ENCODE data around the gene EFCAB8. TPM values are rescaled to one million over a fixed set of nuclear protein-coding genes. Genes with fewer than 3 reads are reported as not detected.
"Not testable (repeated sequence)": the region's sequence is repeated elsewhere in the genome, so short reads cannot be mapped to it uniquely, and the experiment has no call there.

Gene EFCAB8
- total RNA-seq, 1 donor from 2014 or later: 0.54 TPM

DNA sequence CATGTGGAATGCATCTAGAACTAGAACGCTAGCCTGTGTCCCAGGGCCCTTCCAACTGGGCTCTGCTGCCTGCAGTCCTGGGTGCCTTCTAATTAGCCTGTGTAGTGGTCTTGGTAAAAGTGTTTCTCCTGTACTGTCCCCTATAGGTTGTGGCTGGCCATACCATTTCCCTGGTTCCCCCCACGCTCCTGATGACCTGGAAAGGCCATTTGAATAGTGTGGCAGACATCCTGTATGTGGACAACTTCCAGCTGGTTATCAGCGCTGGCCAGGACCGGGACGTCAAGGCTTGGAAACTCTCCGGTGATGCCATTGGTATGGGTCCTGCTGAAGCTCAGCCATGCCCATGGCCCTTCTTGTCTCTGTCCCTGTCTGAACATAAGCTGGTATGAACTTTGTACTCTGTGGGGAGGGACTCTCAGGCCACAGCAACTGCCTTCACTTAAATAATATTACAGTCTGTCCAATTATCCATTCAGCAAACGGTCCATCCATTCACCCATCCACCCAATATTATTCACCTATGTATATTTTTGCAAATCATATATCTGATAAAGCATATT, 84.8 kb downstream of the EFCAB8 start:
- intact Hi-C loops (cut with micrococcal nuclease): no loop called here
- H3K36me3 Mint-ChIP-seq (ENCODE audit: low read depth): no peaks in the 10 kb centered on the region
- no peak overlapping the region for H3K4me3 Mint-ChIP-seq
- H3K4me1 Mint-ChIP-seq: peaks cover 16% of the 10 kb centered on the region
- peaks cover 2% of the 10 kb centered on the region for H3K27me3 Mint-ChIP-seq
- no peak overlapping the region for H3K27ac Mint-ChIP-seq
- DNase-seq: no peak
- no peaks in the 10 kb centered on the region for H3K9me3 Mint-ChIP-seq

DNA sequence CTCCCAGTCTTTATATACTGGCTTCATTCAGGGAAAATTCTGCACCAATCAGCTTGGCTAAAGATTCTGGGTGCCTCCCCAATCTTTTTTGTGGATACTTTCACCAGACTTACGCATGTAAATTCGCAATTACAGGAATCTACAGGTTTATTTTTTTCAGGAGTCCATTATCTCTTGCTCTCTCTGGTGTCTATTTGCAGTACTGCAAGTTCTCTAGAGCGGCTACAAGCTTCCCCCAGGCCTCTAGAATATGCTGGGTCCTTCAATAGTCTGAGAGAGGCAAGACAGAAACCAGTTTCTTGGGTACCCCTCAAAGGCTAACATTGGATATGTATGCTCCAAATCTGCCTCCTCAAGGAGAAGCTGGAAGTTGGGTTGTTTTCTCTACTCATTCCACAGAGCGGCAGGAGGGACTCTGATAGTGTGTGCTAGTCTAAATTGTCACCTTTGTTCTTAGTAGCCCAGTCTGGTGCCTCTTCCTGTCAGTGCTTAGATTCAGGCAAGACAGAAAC, 87.0 kb downstream of the EFCAB8 start:
- DNase-seq: peak; percentile 80
- intact Hi-C loops (cut with micrococcal nuclease): no loop called here
- H3K4me3 Mint-ChIP-seq: no peak overlapping the region

DNA sequence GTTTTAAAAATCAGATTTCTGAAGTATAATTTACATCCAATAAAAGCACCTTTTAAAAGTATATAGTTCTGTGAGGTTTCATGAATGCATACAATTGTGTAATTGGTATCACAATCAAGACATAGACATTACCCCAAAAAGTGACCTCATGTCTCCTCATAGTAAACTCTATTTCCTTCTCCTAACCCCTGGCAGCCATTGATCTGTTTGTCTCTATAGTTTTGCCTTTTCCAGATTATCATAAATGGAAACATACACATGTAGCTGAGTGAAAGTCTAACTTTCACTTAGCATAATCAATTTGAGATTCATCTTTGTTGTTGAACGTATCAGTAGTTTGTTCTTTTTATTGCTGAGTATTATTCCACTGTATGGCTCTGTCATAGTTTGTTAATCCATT, 87.9 kb downstream of the EFCAB8 start:
- no peaks in the 10 kb centered on the region for H3K9me3 Mint-ChIP-seq
- peaks cover 28% of the 10 kb centered on the region for H3K4me1 Mint-ChIP-seq
- no peak overlapping the region for H3K27ac Mint-ChIP-seq
- H3K27me3 Mint-ChIP-seq: peaks cover 2% of the 10 kb centered on the region
- intact Hi-C loops (cut with micrococcal nuclease): loop anchor here (1.0 kb wide), 1 partner anchor 44 kb away; no protein-coding TSS in a partner anchor
- DNase-seq: no peak
- no peaks in the 10 kb centered on the region for H3K36me3 Mint-ChIP-seq (ENCODE audit: low read depth)
- no peak overlapping the region for H3K4me3 Mint-ChIP-seq

More for the DNA sequence above, 87.0 kb downstream of the EFCAB8 start:
- Mint-ChIP-seq H3K27ac (peak overlapping the region; percentile 71), H3K4me1 (peaks cover 26% of the 10 kb centered on the region), H3K36me3 (ENCODE audit: low read depth) (no peaks in the 10 kb centered on the region), H3K9me3 (no peaks in the 10 kb centered on the region), H3K27me3 (peaks cover 2% of the 10 kb centered on the region)

DNA sequence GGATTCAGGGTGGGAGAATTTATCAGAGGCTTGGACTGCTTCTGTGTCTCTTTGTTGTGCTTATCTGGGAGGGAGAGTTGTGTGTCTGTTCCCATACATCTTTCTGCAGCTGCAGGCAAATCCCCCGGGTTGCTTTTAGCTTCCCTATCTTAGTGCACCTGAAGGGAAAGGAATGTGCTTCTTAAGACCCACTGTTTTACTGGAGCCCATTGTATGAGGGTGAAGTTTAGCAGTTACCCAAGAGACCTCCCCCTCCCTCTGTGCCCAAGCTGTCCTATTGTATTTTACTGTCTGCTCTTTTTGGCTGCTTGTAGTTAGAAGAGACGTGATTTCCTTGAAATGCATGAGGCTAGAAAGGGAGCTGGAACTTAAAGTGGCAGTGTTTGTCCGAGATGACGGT, 91.8 kb downstream of the EFCAB8 start:
- H3K4me3 Mint-ChIP-seq; H3K27ac Mint-ChIP-seq; DNase-seq; H3K9me3 Mint-ChIP-seq; intact Hi-C loops (cut with micrococcal nuclease); H3K27me3 Mint-ChIP-seq; H3K36me3 Mint-ChIP-seq (ENCODE audit: low read depth): not testable (repeated sequence)
- peaks cover 27% of the 10 kb centered on the region for H3K4me1 Mint-ChIP-seq

DNA sequence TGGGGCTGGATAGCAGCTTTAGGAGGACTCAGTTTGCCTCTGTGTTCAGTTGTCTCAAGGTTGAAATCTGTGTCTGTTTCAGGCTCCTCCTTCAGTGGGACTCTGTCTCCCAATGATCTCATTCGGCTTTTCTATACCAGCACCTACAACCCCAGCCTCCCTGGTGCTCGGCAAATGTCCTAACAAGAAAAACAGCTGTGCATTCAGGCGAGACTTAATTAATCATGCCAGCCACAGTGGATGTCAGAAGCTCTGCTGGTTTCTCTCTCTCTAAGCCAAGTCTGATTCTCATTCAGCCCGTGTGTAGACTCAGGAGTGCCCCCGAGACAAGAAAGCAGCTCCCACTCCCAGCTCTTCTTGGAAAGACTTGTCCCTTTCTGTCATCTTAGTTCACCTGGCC, 98.7 kb downstream of the EFCAB8 start:
- Mint-ChIP-seq H3K36me3 (ENCODE audit: low read depth) (peaks cover 8% of the 10 kb centered on the region), H3K9me3 (peaks cover 11% of the 10 kb centered on the region), H3K27ac (no peak overlapping the region), H3K4me1 (peaks cover 2% of the 10 kb centered on the region), H3K27me3 (no peaks in the 10 kb centered on the region), H3K4me3 (no peak overlapping the region)
- intact Hi-C loops (cut with micrococcal nuclease): no loop called here
- DNase-seq: no peak

DNA sequence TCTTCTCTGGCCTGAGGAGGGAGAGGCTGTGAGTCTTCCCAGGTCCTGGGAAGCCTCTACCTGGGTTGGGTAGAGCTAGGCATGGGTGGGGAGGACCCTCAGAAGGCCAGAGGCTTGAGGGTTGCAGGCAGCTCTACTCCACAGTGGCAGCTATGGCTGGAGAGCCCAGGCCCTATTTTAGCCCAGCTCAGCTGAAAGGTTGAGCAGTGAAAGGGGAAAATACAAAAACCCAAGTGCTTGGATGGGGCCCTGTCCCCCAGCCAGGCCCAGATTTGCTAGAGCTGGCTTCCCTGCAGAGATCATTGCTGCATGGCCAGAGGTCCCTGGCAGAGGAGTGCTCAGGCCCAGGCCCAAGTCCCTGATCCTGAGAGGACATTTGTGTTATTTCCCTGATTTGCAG, 99.9 kb downstream of the EFCAB8 start:
- no peak overlapping the region for H3K27ac Mint-ChIP-seq
- H3K36me3 Mint-ChIP-seq (ENCODE audit: low read depth): peaks cover 8% of the 10 kb centered on the region
- DNase-seq: no peak
- intact Hi-C loops (cut with micrococcal nuclease): no loop called here
- peaks cover 7% of the 10 kb centered on the region for H3K4me1 Mint-ChIP-seq
- H3K4me3 Mint-ChIP-seq: no peak overlapping the region
- peaks cover 11% of the 10 kb centered on the region for H3K9me3 Mint-ChIP-seq
- no peaks in the 10 kb centered on the region for H3K27me3 Mint-ChIP-seq

DNA sequence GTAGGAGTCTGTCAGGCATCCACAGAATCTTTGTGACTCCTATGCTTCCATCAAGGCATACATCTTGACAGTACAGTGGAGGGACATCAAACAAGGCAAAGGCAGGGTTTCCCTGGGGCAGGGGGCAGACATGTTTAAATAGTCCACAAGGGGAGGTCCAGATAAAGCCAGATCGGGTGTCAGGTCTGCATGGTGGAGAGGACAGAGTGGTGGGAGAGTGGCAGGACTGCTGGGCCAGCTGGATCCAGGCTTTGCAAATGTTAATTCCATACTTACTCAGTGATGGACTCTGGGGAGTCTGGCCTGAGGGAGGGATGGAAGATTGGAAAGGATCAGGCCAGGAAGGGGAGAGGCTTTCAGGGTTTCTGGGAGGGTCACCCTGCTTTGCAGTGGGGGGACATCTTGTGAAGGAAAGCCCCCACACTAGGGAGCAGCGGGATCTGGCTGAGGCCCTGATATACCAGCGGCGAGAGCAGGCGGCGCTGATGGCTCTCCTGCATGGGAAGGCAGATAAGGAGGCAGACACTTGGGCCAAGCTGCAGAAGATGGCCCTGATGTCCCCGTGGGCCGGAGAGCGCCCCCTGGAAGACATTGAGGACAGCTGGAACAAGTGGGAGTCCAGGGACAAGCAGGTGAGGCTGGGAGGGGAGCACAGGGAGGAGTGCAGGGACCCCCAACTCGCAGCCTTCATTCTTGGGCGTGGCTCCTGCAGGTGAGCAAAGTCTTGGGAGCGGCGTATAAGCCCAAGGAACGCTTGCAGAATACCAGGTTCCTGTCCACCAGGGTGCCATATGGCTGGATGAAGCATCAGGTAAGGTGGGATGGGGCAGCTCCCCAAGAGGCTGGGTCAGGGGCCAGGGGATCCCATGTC, 100.9 kb downstream of the EFCAB8 start:
- Mint-ChIP-seq H3K36me3 (ENCODE audit: low read depth) (peaks cover 7% of the 10 kb centered on the region), H3K27me3 (no peaks in the 10 kb centered on the region), H3K4me3 (no peak overlapping the region), H3K27ac (no peak overlapping the region), H3K9me3 (peaks cover 11% of the 10 kb centered on the region), H3K4me1 (peaks cover 8% of the 10 kb centered on the region)
- no peak for DNase-seq
- intact Hi-C loops (cut with micrococcal nuclease): no loop called here

DNA sequence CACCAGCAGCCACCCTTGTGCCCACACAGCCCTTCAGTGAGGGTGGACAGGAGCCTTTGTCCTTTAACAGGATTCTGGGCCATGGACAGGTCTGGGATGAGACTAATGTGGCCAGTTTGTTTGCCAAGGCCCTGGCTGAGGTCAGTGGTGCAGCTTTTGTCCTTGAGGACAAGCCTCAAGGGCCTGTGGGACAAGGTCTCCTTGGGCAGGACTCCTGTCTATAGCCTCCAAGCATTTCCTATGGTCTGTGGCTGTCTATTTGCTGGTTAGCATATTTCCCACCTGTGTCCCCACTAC, 101.4 kb downstream of the EFCAB8 start:
- Mint-ChIP-seq H3K36me3 (ENCODE audit: low read depth) (peaks cover 6% of the 10 kb centered on the region), H3K4me1 (peaks cover 9% of the 10 kb centered on the region), H3K27ac (no peak overlapping the region), H3K9me3 (peaks cover 11% of the 10 kb centered on the region), H3K27me3 (no peaks in the 10 kb centered on the region), H3K4me3 (no peak overlapping the region)
- DNase-seq: peak; percentile 53
- intact Hi-C loops (cut with micrococcal nuclease): no loop called here

DNA sequence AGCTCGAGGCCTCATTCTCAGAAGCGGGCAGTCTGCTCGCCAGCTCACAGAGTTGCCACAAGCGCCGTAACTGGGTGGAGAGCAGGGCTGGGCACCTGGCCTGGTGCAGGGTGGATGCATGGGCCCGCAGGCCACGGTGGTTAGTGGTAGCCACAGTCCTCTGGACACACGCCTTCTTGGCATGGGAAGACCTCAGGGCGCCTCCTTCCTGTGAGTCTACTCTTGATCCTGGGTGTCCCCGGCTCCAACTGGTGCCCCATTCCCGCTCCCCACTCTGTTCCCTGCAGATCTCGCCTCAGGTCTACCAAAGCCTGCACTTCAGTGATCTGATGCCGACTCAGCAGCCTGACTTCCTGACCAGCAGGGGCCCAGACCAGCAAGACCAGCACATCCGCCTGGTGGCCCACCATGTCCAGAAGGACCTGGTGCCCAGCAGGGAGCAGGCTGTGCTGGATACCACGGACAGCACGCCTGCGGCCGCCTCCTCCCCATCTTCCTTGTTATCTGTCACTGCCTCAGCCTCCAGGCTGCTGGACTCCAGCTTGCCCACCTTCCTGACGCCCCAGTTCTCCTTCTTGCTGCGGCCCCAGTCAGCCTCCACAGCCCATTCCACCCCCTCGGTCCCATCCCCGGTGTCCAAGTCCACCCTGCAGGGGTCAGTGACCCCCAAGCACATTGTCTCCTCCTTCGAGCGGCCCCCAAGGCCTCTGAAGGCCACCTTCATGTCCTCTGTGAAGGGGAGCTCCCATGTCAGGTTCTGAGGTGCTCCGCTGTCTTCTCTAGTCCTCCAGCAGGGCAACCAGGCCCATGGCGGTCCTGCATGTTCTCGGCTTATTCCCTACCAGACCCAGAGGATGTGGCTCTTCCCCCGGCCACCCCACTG, 102.4 kb downstream of the EFCAB8 start:
- Mint-ChIP-seq H3K36me3 (ENCODE audit: low read depth) (peaks cover 5% of the 10 kb centered on the region), H3K9me3 (peaks cover 11% of the 10 kb centered on the region), H3K4me3 (no peak overlapping the region), H3K4me1 (peaks cover 17% of the 10 kb centered on the region), H3K27me3 (no peaks in the 10 kb centered on the region), H3K27ac (no peak overlapping the region)
- intact Hi-C loops (cut with micrococcal nuclease): no loop called here
- peak; percentile 54 for DNase-seq

DNA sequence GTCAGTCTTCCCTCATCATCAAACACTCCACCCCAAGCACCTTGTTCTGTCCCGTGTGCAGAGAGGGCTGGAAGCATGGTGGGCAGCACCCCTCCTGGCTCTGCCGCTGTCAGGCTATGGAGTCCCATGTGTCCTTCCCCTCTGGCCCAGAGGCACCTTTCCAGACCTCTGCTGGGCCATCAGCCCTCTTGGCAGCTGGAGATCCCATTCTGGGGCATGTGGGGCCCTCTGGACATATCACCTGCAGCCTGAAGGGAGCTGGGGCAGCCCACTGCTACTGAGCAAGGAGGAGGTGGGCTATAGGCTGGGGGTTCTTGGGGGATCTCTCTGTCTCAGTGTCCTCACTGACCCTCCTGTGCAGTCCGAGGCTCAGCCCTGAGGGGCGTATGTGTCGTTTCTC, 103.3 kb downstream of the EFCAB8 start:
- Mint-ChIP-seq H3K27ac (no peak overlapping the region), H3K9me3 (peaks cover 11% of the 10 kb centered on the region), H3K4me3 (no peak overlapping the region), H3K36me3 (ENCODE audit: low read depth) (peaks cover 2% of the 10 kb centered on the region), H3K27me3 (no peaks in the 10 kb centered on the region), H3K4me1 (peaks cover 26% of the 10 kb centered on the region)
- intact Hi-C loops (cut with micrococcal nuclease): no loop called here
- peak; percentile 53 for DNase-seq

DNA sequence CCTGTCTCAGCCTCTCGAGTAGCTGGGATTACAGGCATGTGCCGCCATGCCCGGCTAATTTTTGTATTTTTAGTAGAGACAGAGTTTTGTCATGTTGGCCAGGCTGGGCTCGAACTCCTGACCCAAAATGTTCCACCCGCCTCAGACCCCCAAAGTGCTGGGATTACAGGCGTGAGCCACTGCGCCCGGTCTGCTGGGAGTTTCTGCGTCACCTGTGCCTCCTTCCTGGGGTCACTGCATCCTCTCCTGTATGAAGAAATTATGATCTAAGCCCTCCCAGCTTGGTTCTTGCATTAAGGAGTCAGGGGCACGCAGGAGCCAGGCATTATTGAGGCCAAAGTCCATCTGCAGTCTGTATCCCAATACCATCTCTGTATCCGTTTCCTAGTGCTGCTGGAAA, 103.9 kb downstream of the EFCAB8 start:
- H3K27me3 Mint-ChIP-seq; H3K36me3 Mint-ChIP-seq (ENCODE audit: low read depth); DNase-seq; H3K4me3 Mint-ChIP-seq; H3K27ac Mint-ChIP-seq; intact Hi-C loops (cut with micrococcal nuclease): not testable (repeated sequence)
- Mint-ChIP-seq H3K4me1 (peaks cover 32% of the 10 kb centered on the region), H3K9me3 (peaks cover 11% of the 10 kb centered on the region)

DNA sequence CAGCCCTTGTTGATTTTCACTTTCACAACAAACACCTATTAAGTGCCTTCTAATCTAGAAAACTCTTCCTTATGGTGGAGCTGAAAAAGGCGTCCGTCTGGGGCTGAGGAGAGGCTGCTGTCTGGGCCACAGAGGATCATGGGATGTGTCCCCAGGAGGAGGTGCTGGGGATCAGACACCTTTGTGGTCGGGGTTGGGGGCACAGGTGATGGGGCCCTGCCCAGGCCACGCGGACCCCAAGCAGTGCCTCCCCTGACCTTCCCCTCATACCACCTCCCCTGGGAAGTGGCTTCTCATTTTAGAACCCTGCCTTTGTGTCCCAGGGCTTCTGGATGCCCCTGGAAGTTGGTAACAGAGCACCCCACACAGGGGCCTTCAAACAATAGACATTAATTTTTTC, 104.5 kb downstream of the EFCAB8 start:
- Mint-ChIP-seq H3K27ac (no peak overlapping the region), H3K4me1 (peaks cover 37% of the 10 kb centered on the region), H3K9me3 (peaks cover 7% of the 10 kb centered on the region), H3K36me3 (ENCODE audit: low read depth) (no peaks in the 10 kb centered on the region), H3K27me3 (no peaks in the 10 kb centered on the region), H3K4me3 (no peak overlapping the region)
- peak; percentile 55 for DNase-seq
- intact Hi-C loops (cut with micrococcal nuclease): no loop called here

DNA sequence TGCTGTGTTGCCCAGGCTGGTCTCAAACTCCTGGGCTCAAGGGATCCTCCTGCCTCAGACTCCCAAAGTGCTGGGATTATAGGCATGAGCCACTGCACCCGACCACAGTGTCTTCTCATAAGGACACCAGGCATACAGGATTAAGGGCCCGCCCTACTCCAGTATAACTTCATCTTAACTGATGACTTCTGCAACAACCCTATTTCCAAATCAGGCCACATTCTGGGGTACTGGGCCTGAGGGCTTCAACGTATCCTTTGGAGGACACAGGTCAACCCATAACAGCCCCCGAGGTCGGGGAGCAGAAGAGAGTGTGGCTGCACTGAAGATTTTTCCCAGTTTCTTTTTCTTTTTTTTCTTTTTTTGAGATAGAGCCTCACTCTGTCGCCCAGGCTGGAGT, 105.9 kb downstream of the EFCAB8 start:
- Mint-ChIP-seq H3K27me3 (no peaks in the 10 kb centered on the region), H3K4me3 (no peak overlapping the region), H3K36me3 (ENCODE audit: low read depth) (no peaks in the 10 kb centered on the region), H3K9me3 (no peaks in the 10 kb centered on the region), H3K27ac (no peak overlapping the region), H3K4me1 (peaks cover 46% of the 10 kb centered on the region)
- intact Hi-C loops (cut with micrococcal nuclease): no loop called here
- peak; percentile 52 for DNase-seq

DNA sequence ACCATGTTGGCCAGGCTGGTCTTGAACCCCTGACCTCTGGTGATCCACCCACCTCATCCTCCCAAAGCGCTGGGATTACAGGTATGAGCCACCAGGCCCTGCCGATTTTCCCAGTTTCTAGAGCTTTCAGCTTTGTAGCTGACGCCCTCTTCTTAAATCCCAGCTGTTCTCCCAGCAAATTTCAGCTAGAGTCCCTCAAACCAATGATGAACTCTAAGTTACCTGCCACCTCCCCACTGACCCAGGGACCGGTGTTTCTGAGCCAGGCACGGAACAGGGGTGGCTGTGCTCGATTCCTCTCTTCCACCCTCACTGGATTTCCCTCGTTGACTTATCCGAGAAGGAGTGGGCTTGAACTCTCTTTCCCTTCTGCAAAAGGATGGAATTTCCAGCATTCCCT, 106.4 kb downstream of the EFCAB8 start:
- Mint-ChIP-seq H3K36me3 (ENCODE audit: low read depth) (no peaks in the 10 kb centered on the region), H3K4me3 (no peak overlapping the region), H3K27ac (no peak overlapping the region), H3K4me1 (peaks cover 51% of the 10 kb centered on the region), H3K9me3 (no peaks in the 10 kb centered on the region), H3K27me3 (no peaks in the 10 kb centered on the region)
- peak; percentile 52 for DNase-seq
- intact Hi-C loops (cut with micrococcal nuclease): no loop called here

Measured in activated CD4-positive, alpha-beta T cell treated with anti-CD3 and anti-CD28 coated beads, Interleukin-2, amount 10 ng/mL, durations not matched to agents 24 days and 14 days (primary cell).